Tibial artery (tissue), 4 donors: ENCODE results near the gene NCLN.

Source experiments
- DNase-seq, 2 donors: peaks; one replicate each; pipeline ENCODE4 v3.0.0-alpha.2; 2019
- H3K27ac ChIP-seq, 2 donors: fragments of 200-600 bp; sonication (generic) in 1 of 2; 1 replicate in 1 of 2; 2 replicates in 1 of 2; pipeline ENCODE4 v1.5.1; 2018 to 2019; ENCODE audit warnings: mild to moderate bottlenecking in 1 of 2
- H3K27me3 ChIP-seq, 2 donors: fragments of 200-600 bp; sonication (generic) in 1 of 2; one replicate each; pipeline versions ENCODE4 v1.5.1 to v1.6.0; 2016 to 2019
- H3K36me3 ChIP-seq, 3 donors: fragments of 200-600 bp; sonication (generic) in 2 of 3; one replicate each; pipeline ENCODE4 v1.5.1; 2016 to 2019; ENCODE audit warnings: mild to moderate bottlenecking in 2 of 3
- H3K4me1 ChIP-seq, 4 donors: fragments of 200-600 bp; sonication (generic) in 2 of 4; 1 replicate in 3 of 4; 2 replicates in 1 of 4; pipeline ENCODE4 v1.5.1; 2016 to 2019
- H3K4me3 ChIP-seq, 2 donors: fragments of 200-600 bp; sonication (generic) in 1 of 2; 1 replicate in 1 of 2; 2 replicates in 1 of 2; pipeline ENCODE4 v1.5.1; 2018 to 2019; ENCODE audit warnings: mild to moderate bottlenecking in 2 of 2
- H3K9me3 ChIP-seq, 3 donors: fragments of 200-600 bp; sonication (generic) in 1 of 3; one replicate each; pipeline ENCODE4 v1.5.1; 2016 to 2019
- intact Hi-C: fragments of 100-400 bp; cut with DNase I; formaldehyde crosslinking; loops from one replicate; pipeline ENCODE4 v1.15.0; 2023; ENCODE audit warnings: low total_unique reads
- TF ChIP-seq, protein P1 (sequence below), 2 experiments: fragments of 200-600 bp in 1 of 2; fragments of 450-650 bp in 1 of 2; IDR thresholded peaks; one replicate each; pipeline ENCODE4 v1.5.1; 2017 to 2019; ENCODE audit warnings: antibody characterized with exemption in 2 of 2, mild to moderate bottlenecking in 1 of 2, moderate library complexity in 1 of 2

Gene NCLN

DNA sequence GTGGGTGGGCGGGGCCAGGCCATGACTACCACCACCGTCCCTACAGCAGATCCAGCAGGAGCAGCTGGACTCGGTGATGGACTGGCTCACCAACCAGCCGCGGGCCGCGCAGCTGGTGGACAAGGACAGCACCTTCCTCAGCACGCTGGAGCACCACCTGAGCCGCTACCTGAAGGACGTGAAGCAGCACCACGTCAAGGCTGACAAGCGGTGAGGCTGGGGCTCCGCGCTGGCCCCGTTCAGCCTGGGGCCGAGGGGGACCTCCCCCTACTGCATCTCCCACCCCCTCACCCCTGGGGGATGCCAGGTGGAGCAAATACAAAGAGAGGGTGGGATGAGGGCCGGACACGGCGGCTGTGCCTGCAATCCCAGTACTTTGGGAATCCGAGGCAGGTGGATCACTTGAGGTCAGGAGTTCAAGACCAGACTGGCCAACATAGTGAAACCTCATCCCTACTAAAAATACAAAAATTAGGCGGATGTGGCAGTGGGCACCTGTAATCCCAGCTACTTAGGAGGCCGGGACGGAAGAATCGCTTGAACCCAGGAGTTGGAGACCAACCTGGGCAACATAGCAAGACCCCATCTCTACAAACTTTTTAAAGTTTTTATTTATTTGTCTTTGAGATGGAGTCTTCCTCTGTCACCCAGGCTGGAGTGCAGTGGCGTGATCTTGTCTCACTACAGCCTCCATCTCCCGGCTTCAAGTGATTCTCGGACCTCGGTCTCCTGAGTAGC lies 20.7 kb downstream of the NCLN start:
- intact Hi-C loops = no loop called here
- Histone ChIP-seq H3K27me3 (no peaks in the 10 kb centered on the region), H3K4me1 (no peaks in the 10 kb centered on the region), H3K36me3 (peaks cover 41 to 81% (median 65%) of the 10 kb centered on the region in 3 donors), H3K27ac (no peak overlapping the region), H3K9me3 (no peaks in the 10 kb centered on the region), H3K4me3 (no peak overlapping the region)
- DNase-seq = no peak
- TF ChIP-seq, protein P1, sequence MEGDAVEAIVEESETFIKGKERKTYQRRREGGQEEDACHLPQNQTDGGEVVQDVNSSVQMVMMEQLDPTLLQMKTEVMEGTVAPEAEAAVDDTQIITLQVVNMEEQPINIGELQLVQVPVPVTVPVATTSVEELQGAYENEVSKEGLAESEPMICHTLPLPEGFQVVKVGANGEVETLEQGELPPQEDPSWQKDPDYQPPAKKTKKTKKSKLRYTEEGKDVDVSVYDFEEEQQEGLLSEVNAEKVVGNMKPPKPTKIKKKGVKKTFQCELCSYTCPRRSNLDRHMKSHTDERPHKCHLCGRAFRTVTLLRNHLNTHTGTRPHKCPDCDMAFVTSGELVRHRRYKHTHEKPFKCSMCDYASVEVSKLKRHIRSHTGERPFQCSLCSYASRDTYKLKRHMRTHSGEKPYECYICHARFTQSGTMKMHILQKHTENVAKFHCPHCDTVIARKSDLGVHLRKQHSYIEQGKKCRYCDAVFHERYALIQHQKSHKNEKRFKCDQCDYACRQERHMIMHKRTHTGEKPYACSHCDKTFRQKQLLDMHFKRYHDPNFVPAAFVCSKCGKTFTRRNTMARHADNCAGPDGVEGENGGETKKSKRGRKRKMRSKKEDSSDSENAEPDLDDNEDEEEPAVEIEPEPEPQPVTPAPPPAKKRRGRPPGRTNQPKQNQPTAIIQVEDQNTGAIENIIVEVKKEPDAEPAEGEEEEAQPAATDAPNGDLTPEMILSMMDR (IDR thresholded peaks at IDR 0.05) = no peak

DNA sequence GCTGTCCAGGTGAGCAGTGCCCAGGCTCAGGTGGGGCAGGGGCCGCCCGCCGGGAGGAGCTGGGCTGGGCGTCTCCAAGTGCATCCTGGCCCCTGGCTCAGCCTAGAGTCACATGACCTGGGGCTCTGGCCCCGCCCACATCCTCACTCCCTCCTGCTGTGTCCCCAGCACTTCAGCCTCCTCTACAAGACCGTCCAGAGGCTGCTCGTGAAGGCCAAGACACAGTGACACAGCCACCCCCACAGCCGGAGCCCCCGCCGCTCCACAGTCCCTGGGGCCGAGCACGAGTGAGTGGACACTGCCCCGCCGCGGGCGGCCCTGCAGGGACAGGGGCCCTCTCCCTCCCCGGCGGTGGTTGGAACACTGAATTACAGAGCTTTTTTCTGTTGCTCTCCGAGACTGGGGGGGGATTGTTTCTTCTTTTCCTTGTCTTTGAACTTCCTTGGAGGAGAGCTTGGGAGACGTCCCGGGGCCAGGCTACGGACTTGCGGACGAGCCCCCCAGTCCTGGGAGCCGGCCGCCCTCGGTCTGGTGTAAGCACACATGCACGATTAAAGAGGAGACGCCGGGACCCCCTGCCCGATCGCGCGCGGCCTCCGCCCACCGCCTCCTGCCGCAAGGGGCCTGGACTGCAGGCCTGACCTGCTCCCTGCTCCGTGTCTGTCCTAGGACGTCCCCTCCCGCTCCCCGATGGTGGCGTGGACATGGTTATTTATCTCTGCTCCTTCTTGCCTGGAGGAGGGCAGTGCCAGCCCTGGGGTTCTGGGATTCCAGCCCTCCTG lies 21.9 kb downstream of the NCLN start:
- intact Hi-C loops = no loop called here
- TF ChIP-seq, protein P1 (IDR thresholded peaks at IDR 0.05) = no peak
- H3K4me1 ChIP-seq = no peaks in the 10 kb centered on the region
- no peaks in the 10 kb centered on the region for H3K9me3 ChIP-seq
- H3K4me3 ChIP-seq = no peak overlapping the region
- H3K27ac ChIP-seq = no peak overlapping the region
- no peak for DNase-seq
- peaks cover 41 to 68% (median 54%) of the 10 kb centered on the region in 3 donors for H3K36me3 ChIP-seq
- H3K27me3 ChIP-seq = no peaks in the 10 kb centered on the region

DNA sequence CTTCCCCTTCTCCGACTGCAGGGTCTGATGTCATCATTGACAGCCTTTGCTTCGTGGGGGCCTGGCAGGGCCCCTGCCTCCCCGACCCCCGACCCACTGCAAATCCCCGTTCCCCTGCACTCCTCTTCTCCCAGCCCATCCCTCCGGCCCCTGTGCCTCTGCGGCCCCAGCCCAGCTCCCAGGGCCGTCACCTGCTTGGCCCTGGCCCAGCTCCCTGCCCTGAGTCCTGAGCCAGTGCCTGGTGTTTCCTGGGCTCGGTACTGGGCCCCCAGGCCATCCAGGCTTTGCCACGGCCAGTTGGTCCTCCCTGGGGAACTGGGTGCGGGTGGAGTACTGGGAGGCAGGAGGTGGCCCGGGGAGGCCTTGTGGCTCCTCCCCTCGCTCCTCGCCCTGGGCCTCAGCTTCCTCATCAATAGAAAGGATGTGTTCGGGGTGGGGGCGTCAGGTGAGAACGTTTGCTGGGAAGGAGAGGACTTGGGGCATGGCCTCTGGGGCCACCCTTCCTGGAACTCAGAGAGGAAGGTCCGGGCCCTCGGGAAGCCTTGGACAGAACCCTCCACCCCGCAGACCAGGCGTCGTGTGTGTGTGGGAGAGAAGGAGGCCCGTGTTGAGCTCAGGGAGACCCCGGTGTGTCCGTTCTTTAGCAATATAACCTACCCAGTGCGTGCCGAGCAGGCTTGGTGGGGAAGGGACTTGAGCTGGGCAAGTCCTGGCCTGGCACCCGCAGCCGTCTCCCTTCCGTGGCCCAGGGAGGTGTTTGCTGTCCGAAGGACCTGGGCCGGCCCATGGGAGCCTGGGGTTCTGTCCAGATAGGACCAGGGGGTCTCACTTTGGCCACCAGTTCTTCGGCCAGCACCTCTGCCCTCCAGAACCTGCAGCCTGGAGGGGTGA lies 22.8 kb downstream of the NCLN start:
- H3K27ac ChIP-seq = no peak overlapping the region
- H3K9me3 ChIP-seq = no peaks in the 10 kb centered on the region
- H3K27me3 ChIP-seq = no peaks in the 10 kb centered on the region
- H3K4me1 ChIP-seq = no peaks in the 10 kb centered on the region
- peaks cover 40 to 61% (median 48%) of the 10 kb centered on the region in 3 donors for H3K36me3 ChIP-seq
- TF ChIP-seq, protein P1 (IDR thresholded peaks at IDR 0.05) = no peak
- DNase-seq = no peak
- H3K4me3 ChIP-seq = no peak overlapping the region
- intact Hi-C loops = no loop called here

DNA sequence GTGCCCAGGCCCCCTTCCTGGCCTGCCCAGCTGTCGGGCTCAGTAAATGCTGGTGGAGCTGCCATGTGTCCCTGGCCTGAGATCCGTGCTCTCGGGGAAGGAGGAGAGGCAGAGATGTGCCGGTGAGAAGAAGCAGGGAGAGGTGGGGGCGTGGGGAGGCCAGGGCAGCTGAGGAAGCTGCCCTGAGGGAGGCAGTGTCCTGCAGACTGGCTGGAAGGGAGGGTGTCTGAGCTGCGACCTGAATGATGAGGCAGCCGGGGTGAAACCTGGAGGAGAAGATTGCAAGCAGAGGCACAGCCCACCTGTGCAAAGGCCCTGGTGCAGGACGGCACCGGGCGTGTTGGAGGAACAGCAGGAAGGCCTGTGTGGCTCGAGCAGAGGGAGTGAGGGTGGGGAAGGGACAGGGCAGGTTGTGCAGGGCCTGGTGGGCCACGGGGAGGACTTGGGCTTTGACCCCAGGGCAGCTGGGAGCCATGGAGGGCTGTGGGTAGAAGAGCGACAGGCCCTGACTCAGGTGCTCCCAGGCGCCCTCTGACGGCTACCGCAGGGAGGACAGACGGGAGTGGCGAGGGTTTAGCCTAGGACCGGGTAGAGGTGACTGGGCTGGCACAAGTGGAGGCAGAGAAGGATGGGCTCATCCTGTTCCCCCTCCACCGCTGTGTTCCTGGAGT lies 24.8 kb downstream of the NCLN start:
- no peaks in the 10 kb centered on the region for H3K27me3 ChIP-seq
- H3K4me3 ChIP-seq = no peak overlapping the region
- H3K9me3 ChIP-seq = no peaks in the 10 kb centered on the region
- DNase-seq = peak in 1 of 2 donors; percentile 40
- TF ChIP-seq, protein P1 (IDR thresholded peaks at IDR 0.05) = peak; percentile 39 to 52
- intact Hi-C loops = no loop called here
- no peaks in the 10 kb centered on the region for H3K4me1 ChIP-seq
- H3K36me3 ChIP-seq = peaks cover 23 to 42% (median 30%) of the 10 kb centered on the region in 3 donors
- no peak overlapping the region for H3K27ac ChIP-seq

DNA sequence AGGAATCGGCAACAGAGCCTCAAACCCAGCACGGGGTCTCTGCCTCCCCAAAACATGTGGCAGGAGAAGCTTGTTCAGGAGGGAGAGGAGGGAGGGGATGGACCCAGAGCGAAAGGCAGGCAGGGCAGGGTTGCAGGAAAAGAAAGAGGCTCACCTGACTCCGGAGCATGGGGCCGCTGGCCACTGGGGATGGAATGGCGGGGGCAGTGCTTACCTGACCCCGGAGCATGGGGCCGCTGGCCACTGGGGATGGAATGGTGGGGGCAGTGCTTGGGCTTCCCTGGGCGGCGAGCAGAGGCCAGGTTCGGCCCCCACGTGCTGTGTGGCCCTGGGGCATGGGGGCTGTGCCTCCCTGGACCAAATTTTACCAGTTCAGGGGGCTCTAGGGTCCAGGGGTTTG lies 25.5 kb downstream of the NCLN start:
- Histone ChIP-seq H3K4me3 (no peak overlapping the region), H3K27ac (no peak overlapping the region), H3K4me1 (no peaks in the 10 kb centered on the region), H3K27me3 (no peaks in the 10 kb centered on the region), H3K36me3 (peaks cover 16 to 35% (median 24%) of the 10 kb centered on the region in 3 donors), H3K9me3 (no peaks in the 10 kb centered on the region)
- TF ChIP-seq, protein P1 (IDR thresholded peaks at IDR 0.05) = no peak
- intact Hi-C loops = no loop called here
- no peak for DNase-seq
